Measurements from ENCODE around the gene IL12RB2. TPM values are rescaled to one million over a fixed set of nuclear protein-coding genes. Genes with fewer than 3 reads are reported as not detected.

The IL12RB2 gene
- total RNA-seq, 1 experiment from 2014 or later = 0.22 TPM

Other genes starting within 250 kb of the IL12RB2 start
- not detected for gene C1orf141, start 172.9 kb upstream of the IL12RB2 start, total RNA-seq (2021; ENCODE audit: unreplicated experiment)
- gene IL23R, start 141.4 kb upstream of the IL12RB2 start, total RNA-seq (2021; ENCODE audit: unreplicated experiment) = not detected
- 325 TPM for gene SERBP1, start 122.5 kb downstream of the IL12RB2 start, total RNA-seq (2021; ENCODE audit: unreplicated experiment)